Gastrocnemius medialis (tissue), 4 donors: ENCODE data around the gene FAM107B. TPM values are rescaled to one million over a fixed set of nuclear protein-coding genes. Genes with fewer than 3 reads are reported as not detected.
"Not testable (repeated sequence)": the region's sequence is repeated elsewhere in the genome, so short reads cannot be mapped to it uniquely, and the experiment has no call there.

Source experiments
- ATAC-seq, 2 donors: fragments of 150-250 bp; one replicate each; pipeline ENCODE4 v1.9.1; 2016
- DNase-seq, 2 donors: peaks; one replicate each; pipeline ENCODE4 v3.0.0-alpha.2; 2019
- H3K27ac ChIP-seq, 4 donors: fragments of 200-600 bp; sonication (generic); 1 replicate in 1 of 4; 2 replicates in 3 of 4; pipeline ENCODE4 v1.5.1; 2016 to 2018; ENCODE audit warnings: mild to moderate bottlenecking in 2 of 4, moderate library complexity in 1 of 4
- H3K27me3 ChIP-seq, 3 donors: fragments of 200-600 bp; sonication (generic) in 2 of 3; 1 replicate in 1 of 3; 2 replicates in 2 of 3; pipeline versions ENCODE4 v1.5.1 to v1.6.0; 2016 to 2019; ENCODE audit warnings: mild to moderate bottlenecking in 1 of 3, moderate library complexity in 1 of 3
- H3K36me3 ChIP-seq, 2 donors: fragments of 200-600 bp; sonication (generic) in 1 of 2; one replicate each; pipeline ENCODE4 v1.5.1; 2017 to 2018
- H3K4me1 ChIP-seq, 2 donors: fragments of 200-600 bp; sonication (generic) in 1 of 2; one replicate each; pipeline ENCODE4 v1.5.1; 2016 to 2017; ENCODE audit warnings: mild to moderate bottlenecking in 2 of 2
- H3K4me3 ChIP-seq, 4 donors: fragments of 200-600 bp; sonication (generic) in 3 of 4; 1 replicate in 1 of 4; 2 replicates in 3 of 4; pipeline ENCODE4 v1.5.1; 2016 to 2019; ENCODE audit warnings: mild to moderate bottlenecking in 2 of 4
- H3K9me3 ChIP-seq, 3 donors: fragments of 200-600 bp; sonication (generic) in 2 of 3; 1 replicate in 1 of 3; 2 replicates in 2 of 3; pipeline ENCODE4 v1.5.1; 2016 to 2019
- CTCF ChIP-seq, 5 experiments: fragments of 450-650 bp in 3 of 5; fragments of 200-600 bp in 2 of 5; sonication (generic) in 2 of 5; IDR thresholded peaks in 4 of 5; conservative IDR thresholded peaks in 1 of 5; 1 replicate in 4 of 5; 2 replicates in 1 of 5; pipeline ENCODE4 v1.5.1; 2016 to 2019; ENCODE audit warnings: antibody characterized with exemption in 5 of 5, mild to moderate bottlenecking in 3 of 5, moderate library complexity in 3 of 5
- POLR2A ChIP-seq, 2 donors: fragments of 450-650 bp; IDR thresholded peaks; one replicate each; pipeline ENCODE4 v1.6.1; 2017; ENCODE audit warnings: antibody characterized with exemption in 2 of 2, mild to moderate bottlenecking in 2 of 2, moderate library complexity in 2 of 2
- in situ Hi-C, 4 donors: fragments of 200-750 bp; cut with MboI; loops; one replicate each; pipeline versions ENCODE4 v1.15.0 to v1.8.0; 2017; ENCODE audit warnings: low sequenced_read_pairs in 4 of 4
- intact Hi-C: fragments of 100-400 bp; cut with DNase I; formaldehyde crosslinking; loops from one replicate; pipeline ENCODE4 v1.15.1; 2023; ENCODE audit warnings: low total_unique reads
- total RNA-seq, 4 donors: library from RNA; depleted of rRNA; stranded (reverse); fragments of >200 nt; gene quantifications; one replicate each; pipeline versions ENCODE4 v1.1.0 to v1.2.3, GENCODE V29; 2016

The FAM107B gene
- total RNA-seq, 4 donors from 2014 or later = 1.5 to 3.7 (median 2.6) TPM

- no peak for TF ChIP-seq POLR2A (IDR thresholded peaks at IDR 0.05)
- no peak for TF ChIP-seq CTCF (IDR thresholded peaks at IDR 0.05 in 4 of 5, conservative IDR thresholded peaks at IDR 0.05 in 1 of 5)
- H3K27ac ChIP-seq = no peak overlapping the region
- intact Hi-C loops = no loop called here
- no peak overlapping the region for H3K4me3 ChIP-seq
- no peaks in the 10 kb centered on the region for H3K27me3 ChIP-seq
- in situ Hi-C loops = no loop called here
- no peaks in the 10 kb centered on the region for H3K9me3 ChIP-seq
- no peak for DNase-seq
- no peaks in the 10 kb centered on the region for H3K4me1 ChIP-seq
- ATAC-seq = no peak
- no peaks in the 10 kb centered on the region for H3K36me3 ChIP-seq
Measured at GRCh38 chr10:14688606-14689005, 86.1 kb downstream of the FAM107B start.

- H3K4me3 ChIP-seq, H3K4me1 ChIP-seq, DNase-seq, ATAC-seq, H3K9me3 ChIP-seq, intact Hi-C loops, H3K27me3 ChIP-seq, H3K27ac ChIP-seq, H3K36me3 ChIP-seq, in situ Hi-C loops: not testable (repeated sequence)
Measured at GRCh38 chr10:14688189-14688588, 86.5 kb downstream of the FAM107B start.

DNA sequence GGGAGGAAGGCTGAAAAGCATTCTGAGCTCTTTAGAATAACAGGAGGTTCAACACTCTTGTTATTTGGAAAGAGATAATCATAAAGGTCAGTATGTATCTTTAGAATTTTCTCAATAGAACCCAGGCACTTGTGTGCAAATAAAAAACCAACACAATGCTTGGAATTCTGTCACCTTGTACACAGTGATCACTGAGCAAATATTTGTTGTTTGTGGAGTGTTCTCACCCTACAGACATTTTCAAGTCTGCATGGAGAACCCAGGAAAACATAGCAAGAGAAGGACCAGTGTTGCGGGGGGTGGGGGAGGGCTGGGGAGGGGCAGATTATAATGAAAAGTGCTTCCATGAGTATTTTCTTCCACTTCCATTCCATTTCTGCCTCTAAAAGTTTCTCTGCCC is 87.4 kb downstream of the FAM107B start:
- no peak for ATAC-seq
- TF ChIP-seq CTCF (IDR thresholded peaks at IDR 0.05 in 4 of 5, conservative IDR thresholded peaks at IDR 0.05 in 1 of 5) (no peak), POLR2A (IDR thresholded peaks at IDR 0.05) (no peak)
- Histone ChIP-seq H3K36me3 (no peaks in the 10 kb centered on the region), H3K4me3 (no peak overlapping the region), H3K4me1 (no peaks in the 10 kb centered on the region), H3K27ac (no peak overlapping the region), H3K27me3 (no peaks in the 10 kb centered on the region), H3K9me3 (no peaks in the 10 kb centered on the region)
- intact Hi-C loops (no loop called here), in situ Hi-C loops (no loop called here)
- no peak for DNase-seq

DNA sequence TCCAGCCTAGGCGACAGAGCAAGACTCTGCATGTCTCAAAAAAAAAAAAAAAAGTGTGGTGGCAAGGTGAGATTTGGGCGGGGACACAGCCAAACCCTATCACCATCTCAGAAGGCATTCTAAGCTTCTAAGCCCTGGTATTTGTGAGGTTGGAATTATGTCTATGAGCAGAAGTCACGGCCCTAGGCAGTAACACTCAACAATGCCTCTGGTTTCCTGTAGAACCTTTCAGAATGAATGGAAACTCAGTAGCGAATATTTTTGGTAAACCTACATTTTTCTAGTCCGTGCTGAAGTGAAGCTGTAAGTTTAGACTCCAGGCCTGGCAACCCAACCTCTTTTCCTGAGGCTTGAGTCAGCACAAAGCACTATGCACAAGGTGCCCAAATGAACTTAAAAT is 88.3 kb downstream of the FAM107B start:
- in situ Hi-C loops = no loop called here
- Histone ChIP-seq H3K4me3 (no peak overlapping the region), H3K27me3 (no peaks in the 10 kb centered on the region), H3K9me3 (no peaks in the 10 kb centered on the region), H3K36me3 (no peaks in the 10 kb centered on the region), H3K4me1 (no peaks in the 10 kb centered on the region), H3K27ac (no peak overlapping the region)
- TF ChIP-seq POLR2A (IDR thresholded peaks at IDR 0.05) (no peak), CTCF (IDR thresholded peaks at IDR 0.05 in 4 of 5, conservative IDR thresholded peaks at IDR 0.05 in 1 of 5) (no peak)
- ATAC-seq = no peak
- DNase-seq = no peak
- intact Hi-C loops = no loop called here

DNA sequence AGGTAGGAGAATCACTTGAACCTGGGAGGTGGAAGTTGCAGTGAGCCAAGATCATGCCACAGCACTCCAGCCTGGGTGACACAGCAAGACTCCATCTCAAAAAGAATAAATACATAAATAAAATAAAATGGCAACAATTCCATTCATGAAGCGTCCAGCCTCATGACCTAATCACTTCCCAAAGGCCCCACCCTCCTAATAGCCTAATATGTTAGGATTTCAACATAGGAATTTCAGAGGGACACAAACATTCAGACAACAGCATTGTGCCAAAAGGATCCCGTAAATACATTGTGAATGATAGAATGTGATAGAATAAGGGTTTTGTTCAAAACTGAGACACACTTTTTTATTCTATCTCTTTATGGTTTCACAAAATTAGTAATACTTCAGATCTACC is 90.3 kb downstream of the FAM107B start:
- Histone ChIP-seq H3K27ac (no peak overlapping the region), H3K36me3 (no peaks in the 10 kb centered on the region), H3K27me3 (no peaks in the 10 kb centered on the region), H3K4me1 (no peaks in the 10 kb centered on the region), H3K9me3 (no peaks in the 10 kb centered on the region), H3K4me3 (no peak overlapping the region)
- TF ChIP-seq CTCF (IDR thresholded peaks at IDR 0.05 in 4 of 5, conservative IDR thresholded peaks at IDR 0.05 in 1 of 5) (no peak), POLR2A (IDR thresholded peaks at IDR 0.05) (no peak)
- intact Hi-C loops = no loop called here
- ATAC-seq (no peak), DNase-seq (no peak)
- in situ Hi-C loops = no loop called here
